GM12865 (cell line): Measurements from ENCODE around the gene ZSWIM2.
"Not testable (repeated sequence)": the region's sequence is repeated elsewhere in the genome, so short reads cannot be mapped to it uniquely, and the experiment has no call there.

Source experiments
- DNase-seq: peaks from one replicate; pipeline ENCODE4 v3.0.0; 2010; ENCODE audit warnings: low read depth
- H3K4me3 ChIP-seq: 2 replicates; pipeline ENCODE4 v1.5.1; 2011; ENCODE audit warnings: mild to moderate bottlenecking, low read depth, low read length, control low read depth
- TF ChIP-seq, protein P1 (sequence below): IDR thresholded peaks from 2 replicates; pipeline ENCODE4 v1.5.1; 2011; ENCODE audit warnings: low read length, control low read depth, low read depth, inconsistent platforms; ENCODE audit not compliant: insufficient read depth; ENCODE audit errors: missing control alignments

The ZSWIM2 gene

DNA sequence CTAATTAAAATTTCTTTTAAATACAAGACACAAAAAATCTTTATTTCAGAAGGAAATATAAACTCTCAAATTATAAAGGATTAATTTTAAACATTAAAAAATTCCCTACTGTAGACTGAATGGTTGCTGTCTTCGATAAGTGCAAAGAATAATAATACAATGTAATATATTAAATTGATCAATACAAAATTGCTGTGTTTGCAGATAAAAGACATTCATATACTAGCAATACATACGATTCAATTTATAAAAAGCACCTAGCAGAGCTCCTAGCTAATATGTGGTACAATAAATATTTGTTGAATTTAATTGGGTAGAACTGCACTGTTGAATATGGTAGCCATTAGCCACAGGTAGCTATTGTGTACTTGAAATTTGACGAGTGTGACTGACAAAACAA lies 6.6 kb downstream of the ZSWIM2 start:
- H3K4me3 ChIP-seq: no peak overlapping the region
- DNase-seq: no peak
- TF ChIP-seq, protein P1, sequence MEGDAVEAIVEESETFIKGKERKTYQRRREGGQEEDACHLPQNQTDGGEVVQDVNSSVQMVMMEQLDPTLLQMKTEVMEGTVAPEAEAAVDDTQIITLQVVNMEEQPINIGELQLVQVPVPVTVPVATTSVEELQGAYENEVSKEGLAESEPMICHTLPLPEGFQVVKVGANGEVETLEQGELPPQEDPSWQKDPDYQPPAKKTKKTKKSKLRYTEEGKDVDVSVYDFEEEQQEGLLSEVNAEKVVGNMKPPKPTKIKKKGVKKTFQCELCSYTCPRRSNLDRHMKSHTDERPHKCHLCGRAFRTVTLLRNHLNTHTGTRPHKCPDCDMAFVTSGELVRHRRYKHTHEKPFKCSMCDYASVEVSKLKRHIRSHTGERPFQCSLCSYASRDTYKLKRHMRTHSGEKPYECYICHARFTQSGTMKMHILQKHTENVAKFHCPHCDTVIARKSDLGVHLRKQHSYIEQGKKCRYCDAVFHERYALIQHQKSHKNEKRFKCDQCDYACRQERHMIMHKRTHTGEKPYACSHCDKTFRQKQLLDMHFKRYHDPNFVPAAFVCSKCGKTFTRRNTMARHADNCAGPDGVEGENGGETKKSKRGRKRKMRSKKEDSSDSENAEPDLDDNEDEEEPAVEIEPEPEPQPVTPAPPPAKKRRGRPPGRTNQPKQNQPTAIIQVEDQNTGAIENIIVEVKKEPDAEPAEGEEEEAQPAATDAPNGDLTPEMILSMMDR: no peak

DNA sequence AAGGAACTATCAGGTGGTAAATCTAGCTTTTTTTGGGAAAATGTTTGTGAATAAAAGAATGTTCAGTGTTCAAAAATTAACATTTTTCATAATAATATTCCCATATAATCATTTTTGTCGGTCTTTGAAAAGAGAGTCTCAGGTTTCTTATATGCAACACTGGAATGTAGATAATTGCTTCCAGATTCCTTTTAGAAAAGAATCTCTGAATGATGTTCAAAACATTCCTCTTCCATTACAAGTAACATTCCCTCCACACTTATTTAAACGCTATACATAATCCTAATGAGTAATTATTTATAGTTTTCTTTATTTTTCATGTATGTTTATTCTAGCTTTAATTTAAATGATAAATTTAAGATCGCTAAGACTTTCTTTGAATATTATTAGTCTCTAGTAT lies 7.0 kb downstream of the ZSWIM2 start:
- no peak for DNase-seq
- TF ChIP-seq, protein P1: no peak
- H3K4me3 ChIP-seq: no peak overlapping the region

DNA sequence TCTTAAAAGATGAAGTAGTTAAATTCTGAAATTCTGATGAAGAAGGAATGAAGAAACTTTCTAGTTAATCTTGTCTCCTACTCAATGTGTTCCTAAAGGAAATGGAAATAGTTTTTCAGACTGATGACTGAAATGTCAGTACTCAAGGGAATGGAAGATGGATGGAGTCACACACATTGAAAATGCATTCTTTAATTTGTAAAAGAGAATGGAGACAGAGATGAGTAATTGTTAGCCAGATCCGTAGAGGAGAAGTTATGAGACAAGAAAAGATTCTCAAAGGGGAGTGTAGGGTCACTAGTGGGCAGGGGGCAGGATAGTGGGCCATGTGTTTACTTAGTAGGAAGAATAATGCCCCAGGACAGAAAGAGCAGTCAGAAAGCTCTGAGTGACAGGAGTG lies 13.3 kb downstream of the ZSWIM2 start:
- TF ChIP-seq, protein P1: no peak
- no peak for DNase-seq
- H3K4me3 ChIP-seq: no peak overlapping the region

DNA sequence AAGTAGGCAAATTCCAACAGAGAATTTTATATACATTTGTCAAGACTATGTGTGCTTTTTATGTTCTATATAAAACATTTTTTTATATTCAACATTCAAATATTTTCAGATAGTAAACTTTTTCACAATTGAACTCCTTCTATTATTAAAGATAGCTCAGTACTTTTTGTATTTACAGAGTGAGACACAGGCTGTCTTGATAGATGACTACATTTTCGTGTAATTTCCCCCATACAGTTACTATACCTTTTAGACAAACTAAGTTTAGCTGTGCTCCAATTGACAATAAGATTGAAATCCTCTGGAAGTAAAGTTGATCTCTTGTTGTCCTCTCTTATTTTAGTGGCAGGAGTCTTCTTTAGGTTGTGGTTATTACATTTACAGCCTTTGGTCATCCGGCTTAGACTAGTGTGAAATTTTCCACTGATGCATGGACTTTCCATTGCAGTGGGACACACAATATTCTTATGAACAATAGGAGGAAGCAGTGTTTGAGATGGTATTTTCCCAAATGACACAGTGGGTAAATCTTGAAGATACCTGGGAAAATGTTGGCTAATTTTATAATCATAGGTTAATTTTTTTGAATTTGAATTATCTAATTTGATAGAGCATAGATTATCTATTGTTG lies 21.0 kb downstream of the ZSWIM2 start:
- no peak overlapping the region for H3K4me3 ChIP-seq
- TF ChIP-seq, protein P1: no peak
- no peak for DNase-seq

DNA sequence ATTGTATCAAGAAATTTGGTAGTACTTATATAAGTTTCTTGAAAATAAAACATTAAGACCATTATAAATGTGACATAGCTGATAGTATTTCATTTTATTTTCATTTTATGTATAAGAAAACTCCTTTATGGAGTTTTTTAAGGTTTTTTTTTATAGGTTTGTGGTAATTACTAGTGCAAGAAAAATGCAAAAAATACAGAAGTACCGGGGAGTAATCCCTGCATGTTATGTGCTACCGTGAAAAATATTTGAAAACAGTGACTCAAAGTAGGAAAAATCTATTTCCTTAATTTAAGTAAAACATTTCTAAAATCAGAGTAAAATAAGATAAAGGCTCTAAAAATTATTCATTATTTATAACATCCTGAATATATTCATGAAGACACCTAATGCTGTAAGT lies 21.6 kb downstream of the ZSWIM2 start:
- TF ChIP-seq, protein P1: no peak
- DNase-seq: no peak
- H3K4me3 ChIP-seq: no peak overlapping the region

DNA sequence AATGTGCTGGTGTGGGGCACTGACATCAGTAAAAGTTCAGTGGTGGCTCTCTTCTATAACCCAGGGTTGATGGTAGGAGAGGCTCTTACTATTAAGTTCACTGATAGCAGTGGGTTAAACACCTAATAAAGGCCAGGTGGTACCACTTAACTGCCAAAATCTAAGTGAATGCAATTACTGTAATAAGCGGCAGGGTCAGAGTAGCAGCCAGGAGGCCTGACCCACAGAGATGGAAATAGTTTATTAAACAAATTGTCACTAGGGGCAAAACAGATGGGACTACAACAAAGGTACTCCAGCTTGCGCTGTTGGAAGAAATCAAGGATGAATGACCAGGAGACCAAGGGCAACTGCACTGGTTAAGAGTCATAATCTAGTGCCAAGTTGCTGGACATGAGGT lies 26.6 kb downstream of the ZSWIM2 start:
- TF ChIP-seq, protein P1: no peak
- DNase-seq: no peak
- H3K4me3 ChIP-seq: no peak overlapping the region

DNA sequence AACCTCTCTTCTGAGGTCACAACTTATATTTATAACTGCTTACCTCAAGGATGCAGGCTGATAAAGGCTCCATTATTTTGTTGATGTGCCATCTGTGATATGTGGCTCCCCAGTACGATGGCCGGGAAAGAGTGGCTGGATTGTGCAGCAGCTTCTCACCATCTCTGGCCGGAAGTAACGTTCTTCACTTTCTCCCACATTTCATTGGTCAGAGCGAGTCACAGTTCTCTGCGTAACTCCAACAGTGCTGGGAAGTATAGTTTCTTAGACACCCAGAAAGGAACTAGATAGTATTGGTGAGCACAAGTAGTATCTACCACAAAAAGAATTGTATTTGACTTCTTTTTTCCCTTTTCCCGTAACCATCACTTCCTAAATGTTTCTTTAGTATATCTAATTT lies 28.7 kb downstream of the ZSWIM2 start:
- TF ChIP-seq, protein P1: no peak
- no peak for DNase-seq
- H3K4me3 ChIP-seq: no peak overlapping the region

DNA sequence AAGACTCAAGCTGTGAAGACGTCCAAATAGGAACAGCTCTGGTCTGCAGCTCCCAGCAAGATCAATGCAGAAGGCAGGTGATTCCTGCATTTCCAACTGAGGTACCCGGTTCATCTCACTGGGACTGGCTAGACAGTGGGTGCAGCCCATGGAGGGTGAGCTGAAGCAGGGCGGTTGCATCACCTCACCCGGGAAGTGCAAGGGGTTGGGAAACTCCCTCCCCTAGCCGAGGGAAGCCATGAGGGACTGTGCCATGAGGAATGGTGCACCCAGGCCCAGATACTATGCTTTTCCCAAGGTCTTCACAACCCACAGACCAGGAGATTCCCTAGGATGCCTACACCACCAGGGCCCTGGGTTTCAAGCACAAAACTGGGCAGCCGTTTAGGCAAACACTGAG lies 37.2 kb downstream of the ZSWIM2 start:
- DNase-seq: not testable (repeated sequence)

More for the DNA sequence above, 37.2 kb downstream of the ZSWIM2 start:
- H3K4me3 ChIP-seq: not testable (repeated sequence)
